Cardiac septum (tissue), 1 donor: ENCODE measurements around the gene CHST7. TPM values are rescaled to one million over a fixed set of nuclear protein-coding genes. Genes with fewer than 3 reads are reported as not detected.

Experiments used
- DNase-seq: peaks from one replicate; pipeline ENCODE4 v3.0.0-alpha.2; 2020; ENCODE audit warnings: low spot score
- intact Hi-C: fragments of 100-400 bp; cut with DNase I; formaldehyde crosslinking; loops from one replicate; pipeline ENCODE4 v1.14.0; 2022
- total RNA-seq: library from RNA; stranded (reverse); fragmentation: NEBNext Ultra II Directional; extraction: Animal tissue kit (Norgen Biotek cat#: 25700); gene quantifications from one replicate; pipeline ENCODE4 v1.2.1, GENCODE V29; 2021
- donor health status: DM: no; HTN: no; CAD: no.

The CHST7 gene
- total RNA-seq, 1 donor from 2014 or later: 3.5 TPM

GRCh38 chrX:46635186-46635585 lies 61.6 kb downstream of the CHST7 start:
- no peak for DNase-seq
- intact Hi-C loops: no loop called here

GRCh38 chrX:46636223-46636622 lies 62.7 kb downstream of the CHST7 start:
- DNase-seq: no peak
- intact Hi-C loops: no loop called here

GRCh38 chrX:46637938-46638337 lies 64.4 kb downstream of the CHST7 start:
- intact Hi-C loops: no loop called here
- DNase-seq: no peak

- intact Hi-C loops: loop anchor here (2.0 kb wide), 1 partner anchor 67 kb away; no protein-coding TSS in a partner anchor
- DNase-seq: no peak
Measured at GRCh38 chrX:46642145-46642544, 68.6 kb downstream of the CHST7 start.

- no peak for DNase-seq
- intact Hi-C loops: loop anchor here (2.0 kb wide), 1 partner anchor 69 kb away; no protein-coding TSS in a partner anchor
Measured at GRCh38 chrX:46643636-46644035, 70.1 kb downstream of the CHST7 start.

GRCh38 chrX:46645614-46646013 lies 72.0 kb downstream of the CHST7 start:
- intact Hi-C loops: no loop called here
- no peak for DNase-seq

- no peak for DNase-seq
- intact Hi-C loops: no loop called here
Measured at GRCh38 chrX:46647251-46647650, 73.7 kb downstream of the CHST7 start.

Other genes with a start within 250 kb of the CHST7 start
- gene ZNF674, start 28.3 kb upstream of the CHST7 start, total RNA-seq: 2.0 TPM
- gene SLC9A7, start 185.4 kb downstream of the CHST7 start, total RNA-seq: 1.0 TPM